ENCODE data around the gene KDF1. TPM values are rescaled to one million over a fixed set of nuclear protein-coding genes. Genes with fewer than 3 reads are reported as not detected.

KDF1 gene
- total and polyA plus RNA-seq, 2 donors (not counting 3 experiments of a cell fraction or from before 2014, with no cell fraction given), result not detected

GRCh38 chr1:26900001-26900814, 60.1 kb downstream of the KDF1 start, which contains the start of gene GPATCH3:
GPATCH3 (minus strand) TSS chr1:26900467; CDS start chr1:26900442, 25 bp downstream.
- intact Hi-C loops (cut with micrococcal nuclease) (loop anchor here (1.0 kb wide), 1 partner anchor 21 kb away; the partner anchor contains the start of gene NUDC), dilution Hi-C loops (cut with MboI; ENCODE audit: extremely low pct_ligation_motif_present, low sequenced_read_pairs) (no loop called here)
- Histone ChIP-seq H3K79me2 (ENCODE audit: control insufficient read depth, insufficient read depth, low read length) (peaks cover 19% of the 10 kb centered on the region), H3K9ac (replicated peaks; ENCODE audit: extremely low read depth, insufficient read depth, low read length) (peak within 1 kb of the TSS; percentile 99), H4K20me1 (replicated peaks; ENCODE audit: control insufficient read depth, extremely low read depth, insufficient read depth, low read length) (no peaks in the 10 kb centered on the region), H3K36me3 (ENCODE audit: control insufficient read depth in 2 of 2, extremely low read depth in 1 of 2, insufficient read depth in 2 of 2, low read length in 2 of 2) (peaks cover 0 to 6% of the 10 kb centered on the region in 2 experiments), H3K27me3 (ENCODE audit: control insufficient read depth in 2 of 2, insufficient read depth in 2 of 2, low read length in 2 of 2) (no peaks in the 10 kb centered on the region), H3K4me1 (ENCODE audit: control insufficient read depth, extremely low read depth, insufficient read depth, low read length) (peaks cover 12% of the 10 kb centered on the region), H3K9me1 (replicated peaks; ENCODE audit: control insufficient read depth, extremely low read depth, insufficient read depth, low read length) (no peaks in the 10 kb centered on the region), H2AFZ (ENCODE audit: low read depth, low read length) (peak within 1 kb of the TSS; percentile 65), H3K9me3 (replicated peaks; ENCODE audit: control insufficient read depth, insufficient read depth, low read length) (no peaks in the 10 kb centered on the region), H3K4me3 (replicated peaks in 1 of 3; ENCODE audit: insufficient read depth in 1 of 3, low read depth in 1 of 3, low read length in 3 of 3) (peak within 1 kb of the TSS; percentile 54 to 89 (median 71)), H3K27ac (ENCODE audit: insufficient read depth, low read depth, low read length) (peak within 1 kb of the TSS; percentile 60), H3K4me2 (ENCODE audit: insufficient read depth, low read length) (peak within 1 kb of the TSS; percentile 93)
- POLR2A ChIA-PET, result interaction anchor here (0.6 to 2.9 kb wide), 5 partner anchors 10 to 62 kb away, joined by 3 to 17 read pairs (median 3); partner anchors contain the start of gene GPN2
- CTCF ChIA-PET, result interaction anchor here (1.1 to 1.7 kb wide), 6 partner anchors 10 to 35 kb away, joined by 3 to 9 read pairs (median 4); partner anchors contain the start of genes GPN2 and NUDC
- BruUV-seq (replicated peaks), result TSS peak; percentile 84
- FAIRE-seq (peak; percentile 100), DNase-seq (ENCODE audit: low read depth, low spot score) (peak; percentile 90)
- TF ChIP-seq MAX (IDR thresholded peaks at IDR 0.05; ENCODE audit: insufficient read depth, insufficient read length), result peak; percentile 68
- TF ChIP-seq CTCF (IDR thresholded peaks at IDR 0.05; ENCODE audit: extremely low read depth in 1 of 2, insufficient read depth in 1 of 2, low read depth in 1 of 2, low read length in 2 of 2), result no peak
- no peak for TF ChIP-seq GATA2 (IDR thresholded peaks at IDR 0.05; ENCODE audit: insufficient read depth, insufficient read length, low read depth, low read length)
- TF ChIP-seq MYC (IDR thresholded peaks at IDR 0.05; ENCODE audit: low read depth, low read length), result peak; percentile 33
- peak; percentile 95 for TF ChIP-seq POLR2A (IDR thresholded peaks at IDR 0.05; ENCODE audit: low read depth, low read length)
- peak; percentile 94 for TF ChIP-seq POLR2AphosphoS5 (IDR thresholded peaks at IDR 0.05; ENCODE audit: insufficient read depth, low read depth, low read length)

Other genes starting within 250 kb of the KDF1 start
- 6.0 and 7.5 TPM in 2 replicates for gene PIGV, start 172.5 kb downstream of the KDF1 start, total RNA-seq
- 11.9 and 13.3 TPM in 2 replicates for gene PIGV, start 172.5 kb downstream of the KDF1 start, polyA plus RNA-seq
- 24.0 and 25.2 TPM in 2 replicates for gene ZDHHC18, start 133.8 kb downstream of the KDF1 start, total RNA-seq
- gene ZDHHC18, start 133.8 kb downstream of the KDF1 start, polyA plus RNA-seq, result 47.3 and 48.2 TPM in 2 replicates
- gene SFN, start 97.3 kb downstream of the KDF1 start, total RNA-seq, result 0.33 and 0.42 TPM in 2 replicates
- gene SFN, start 97.3 kb downstream of the KDF1 start, polyA plus RNA-seq, result 0.08 and 0.14 TPM in 2 replicates
- 36.7 and 37.4 TPM in 2 replicates for gene GPN2, start 70.2 kb downstream of the KDF1 start, total RNA-seq
- gene GPN2, start 70.2 kb downstream of the KDF1 start, polyA plus RNA-seq, result 21.9 and 44.8 TPM in 2 replicates
- gene GPATCH3, start 60.0 kb downstream of the KDF1 start, total RNA-seq, result 14.8 and 17.7 TPM in 2 replicates
- 10.3 and 12.1 TPM in 2 replicates for gene GPATCH3, start 60.0 kb downstream of the KDF1 start, polyA plus RNA-seq
- not detected in 2 replicates for gene NR0B2, start 46.5 kb downstream of the KDF1 start, total RNA-seq
- gene NR0B2, start 46.5 kb downstream of the KDF1 start, polyA plus RNA-seq, result not detected in 2 replicates
- 95.0 and 102 TPM in 2 replicates for gene NUDC, start 38.7 kb downstream of the KDF1 start, total RNA-seq
- 29.3 and 42.5 TPM in 2 replicates for gene NUDC, start 38.7 kb downstream of the KDF1 start, polyA plus RNA-seq
- gene TRNP1, start 33.2 kb upstream of the KDF1 start, total RNA-seq, result 5.9 and 10.3 TPM in 2 replicates
- gene TRNP1, start 33.2 kb upstream of the KDF1 start, polyA plus RNA-seq, result 14.6 and 20.5 TPM in 2 replicates
- gene TENT5B, start 52.4 kb upstream of the KDF1 start, total RNA-seq, result 0.73 and 0.88 TPM in 2 replicates
- 0.86 and 0.99 TPM in 2 replicates for gene TENT5B, start 52.4 kb upstream of the KDF1 start, polyA plus RNA-seq
- gene SLC9A1, start 194.7 kb upstream of the KDF1 start, total RNA-seq, result 59.2 and 60.5 TPM in 2 replicates
- gene SLC9A1, start 194.7 kb upstream of the KDF1 start, polyA plus RNA-seq, result 22.8 and 23.7 TPM in 2 replicates

All from endothelial cell of umbilical vein (primary cell).